ENCODE data around the gene IFT43.

IFT43 gene

GRCh38 chr14:76083796-76084765, 98.5 kb downstream of the IFT43 start:
- ATAC-seq = no peak

- no peak for ATAC-seq
These were observed 99.8 kb downstream of the IFT43 start for GRCh38 chr14:76085358-76085757.

GRCh38 chr14:76086636-76087035, 101.1 kb downstream of the IFT43 start:
- ATAC-seq = no peak

DNA sequence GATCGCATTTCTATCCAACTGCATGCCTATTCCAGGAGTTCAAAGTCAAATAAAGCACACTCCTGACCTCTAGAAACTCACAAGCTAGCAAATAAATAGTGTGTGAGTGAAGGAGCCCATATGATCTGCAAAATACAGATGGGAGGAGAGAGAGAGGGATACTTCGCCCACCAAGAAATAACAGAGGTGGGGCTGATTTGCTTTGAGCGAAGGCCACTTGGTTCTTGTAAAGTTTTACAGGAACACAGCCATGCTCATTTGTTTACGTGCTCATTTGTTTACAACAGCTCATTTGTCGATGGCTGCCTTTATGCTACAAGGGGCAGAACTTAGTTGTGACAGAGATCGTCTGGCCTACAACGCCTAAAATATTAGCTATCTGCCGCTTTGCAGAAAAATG, 102.8 kb downstream of the IFT43 start:
- no peak for ATAC-seq

DNA sequence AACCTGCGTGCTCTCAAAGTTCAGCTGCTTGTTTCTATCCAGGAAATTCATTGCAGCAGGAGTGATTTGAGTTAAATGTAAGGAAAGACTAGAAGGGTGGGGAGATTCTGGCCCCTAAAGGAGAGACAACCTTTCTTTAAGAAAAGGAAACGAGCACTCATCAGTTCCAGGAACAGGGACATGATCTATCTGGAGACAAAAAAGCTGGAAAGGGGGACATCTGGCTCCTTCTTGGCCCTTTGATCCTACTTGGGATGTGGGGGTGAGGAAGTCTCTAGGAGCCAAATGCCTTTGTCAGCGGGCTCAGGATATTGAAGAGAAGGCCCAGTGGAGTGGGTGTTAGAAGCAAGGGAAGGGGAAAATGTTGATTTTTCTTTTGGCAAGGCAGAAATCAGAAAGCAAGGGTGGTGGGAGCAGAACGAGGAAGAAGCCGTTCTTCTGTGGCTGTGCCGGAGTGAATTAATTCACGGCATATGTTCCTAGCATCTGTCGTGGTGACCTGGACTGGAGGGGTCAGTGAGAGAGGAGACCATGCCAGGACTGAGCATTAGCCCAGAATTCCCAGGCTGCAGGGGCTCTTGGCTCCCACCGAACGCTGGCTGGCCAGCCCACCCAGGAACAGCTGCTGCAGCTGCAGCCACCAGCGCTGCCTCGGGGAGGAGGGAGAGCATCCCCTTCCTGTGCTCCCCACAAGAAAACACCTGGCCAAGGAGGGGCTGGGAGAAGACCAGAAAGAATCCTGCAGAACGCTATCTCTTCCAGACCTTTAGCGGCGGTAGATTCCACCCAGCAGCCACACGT, 103.4 kb downstream of the IFT43 start:
- no peak for ATAC-seq

DNA sequence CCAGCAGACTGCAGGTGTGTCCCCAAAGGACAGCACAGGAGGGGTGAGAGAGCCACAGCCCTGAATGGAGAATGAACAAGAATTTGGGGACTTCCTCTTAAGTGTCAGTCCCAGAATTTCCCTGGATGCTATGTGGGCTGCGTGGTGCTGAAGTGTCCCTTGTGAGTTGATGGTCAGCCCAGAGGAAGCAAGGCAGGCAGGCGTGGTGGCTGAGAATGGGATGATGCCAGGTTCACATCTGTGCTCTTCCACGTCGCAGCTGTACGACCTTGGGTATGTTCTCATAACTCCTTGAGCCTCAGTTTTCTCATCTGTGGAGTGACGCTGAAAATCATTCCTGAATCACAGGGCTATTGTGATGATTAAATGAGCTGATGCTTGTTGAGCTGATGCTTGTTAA, 104.0 kb downstream of the IFT43 start:
- ATAC-seq = no peak

DNA sequence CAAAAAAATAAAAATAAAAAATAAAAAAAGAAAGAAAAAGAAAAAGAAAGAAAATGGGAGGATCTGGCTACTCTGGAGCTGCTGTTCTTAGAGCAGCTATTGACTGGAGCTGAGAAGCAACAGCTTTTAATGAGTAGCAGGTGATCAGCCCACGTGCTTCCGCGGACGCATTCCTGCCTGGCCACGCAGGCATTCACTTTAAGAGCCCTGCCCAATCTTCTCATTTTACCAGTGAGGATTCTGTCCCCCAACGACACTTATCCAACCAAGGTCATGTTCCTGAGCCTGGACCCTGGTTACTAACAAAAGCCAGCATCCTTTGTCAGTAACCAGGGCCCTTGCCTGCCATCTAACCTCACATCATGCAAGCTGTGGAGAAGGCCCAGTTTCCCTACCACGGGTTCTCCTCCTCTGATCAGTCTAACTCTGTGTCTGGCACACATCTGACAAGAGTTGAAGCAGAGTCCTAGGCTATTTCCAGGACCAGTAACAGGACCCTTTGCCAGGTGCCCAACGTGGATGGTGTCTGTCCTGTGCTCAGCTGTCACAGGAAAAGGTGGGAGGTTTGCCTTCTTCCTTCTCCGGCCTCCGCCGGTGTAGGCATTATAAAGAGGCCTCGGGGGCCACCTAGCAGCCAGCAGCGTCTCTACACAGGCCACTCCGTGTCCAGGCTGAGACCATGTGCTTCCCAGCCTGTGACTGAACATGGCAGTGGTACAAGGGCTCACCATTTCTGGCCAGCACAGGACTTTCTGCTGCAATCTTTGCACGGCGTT, 105.2 kb downstream of the IFT43 start:
- ATAC-seq = no peak

DNA sequence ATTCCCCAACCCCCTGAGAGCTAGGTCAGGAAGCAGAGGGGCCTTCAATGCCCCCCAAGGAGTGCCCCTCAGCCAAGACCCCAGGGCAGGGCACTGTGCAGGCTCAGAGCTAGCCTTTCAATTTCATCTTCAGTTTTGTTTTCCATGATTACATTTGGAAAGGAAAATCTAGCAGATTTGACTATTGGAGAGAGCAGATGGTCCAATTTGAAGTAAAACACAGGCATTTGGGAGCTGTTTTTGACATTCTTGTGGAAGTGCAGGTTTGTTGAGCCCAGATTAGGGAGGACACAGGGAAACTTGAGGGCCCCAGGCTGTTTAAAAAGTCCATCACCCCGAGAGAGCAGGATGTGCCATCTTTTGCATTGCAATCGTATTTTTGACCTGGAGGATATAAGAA, 107.5 kb downstream of the IFT43 start:
- ATAC-seq = no peak

- no peak for ATAC-seq
These were observed 110.7 kb downstream of the IFT43 start for GRCh38 chr14:76096257-76096656.

DNA sequence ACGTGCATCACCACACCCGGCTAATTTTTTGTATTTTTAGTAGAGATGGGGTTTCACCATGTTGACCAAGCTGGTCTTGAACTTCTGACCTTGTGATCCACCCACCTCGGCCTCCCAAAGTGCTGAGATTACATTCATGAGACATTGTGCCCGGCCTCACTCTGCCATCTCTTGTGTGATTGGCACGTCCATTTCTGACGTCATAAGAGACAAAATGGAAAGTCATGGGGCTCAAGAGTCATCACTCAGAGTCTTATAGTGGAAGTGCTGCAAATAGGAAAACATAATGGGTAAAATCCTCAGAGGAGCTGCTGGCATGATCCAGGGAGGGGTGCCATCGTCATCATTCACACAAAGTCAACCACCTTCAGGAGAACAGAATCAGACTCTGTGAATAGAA, 112.0 kb downstream of the IFT43 start:
- no peak for ATAC-seq

DNA sequence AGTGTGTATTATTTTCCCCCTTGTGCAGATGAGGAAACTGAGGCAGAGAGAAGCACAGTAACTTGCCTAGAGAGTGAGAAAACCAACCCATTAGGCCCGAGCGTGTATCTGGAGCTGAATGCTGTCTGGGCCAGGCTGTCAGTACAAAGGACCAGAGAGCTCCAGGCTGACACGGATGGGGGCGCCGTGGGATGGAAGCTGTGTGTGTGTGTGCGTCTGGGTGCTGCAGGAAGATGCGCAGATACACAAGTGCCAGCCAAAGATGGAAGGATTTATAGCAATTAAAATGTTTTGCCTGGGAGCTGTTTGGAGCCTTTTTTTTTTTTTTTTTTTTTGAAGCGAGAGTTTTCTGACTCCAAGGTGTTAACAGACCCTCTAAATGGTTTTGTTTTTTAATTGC, 112.5 kb downstream of the IFT43 start:
- ATAC-seq = no peak

DNA sequence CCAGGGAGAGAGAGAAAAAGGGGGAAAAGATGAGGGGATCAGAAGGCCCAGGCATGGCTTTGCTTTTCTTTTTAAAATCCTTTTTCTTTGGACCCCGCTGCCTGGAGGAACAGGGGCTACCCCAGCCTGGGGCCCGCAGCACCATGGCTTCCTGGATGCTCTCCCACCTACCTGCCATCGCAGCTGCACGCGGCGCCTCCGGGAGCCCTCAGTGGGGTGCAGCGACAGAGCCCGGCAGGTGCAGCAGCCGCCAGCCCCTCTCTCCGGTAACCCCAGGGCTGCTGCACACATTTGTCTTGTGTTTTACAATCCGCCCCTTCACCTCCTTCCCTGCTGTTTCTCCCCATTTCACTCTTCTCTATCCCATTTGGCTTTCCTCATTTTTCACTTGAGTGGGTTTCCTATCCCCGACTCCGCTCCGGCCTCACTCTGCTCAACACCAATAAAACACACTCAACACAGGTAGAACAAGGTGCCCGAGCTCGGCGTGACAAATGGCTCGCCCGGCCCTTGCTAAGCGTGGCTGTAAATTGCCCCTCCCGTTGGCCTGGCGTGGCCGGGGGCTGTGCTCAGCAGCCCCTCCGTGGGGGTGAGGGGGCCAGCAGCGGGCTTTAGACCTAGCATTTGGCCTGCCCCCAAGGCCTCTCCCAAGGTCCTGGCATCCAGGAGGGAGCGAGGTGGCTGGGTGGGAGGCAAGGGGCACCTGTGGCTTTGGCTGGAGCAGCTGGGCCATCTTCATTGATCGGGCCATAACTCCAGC, 113.5 kb downstream of the IFT43 start:
- ATAC-seq = no peak

- ATAC-seq = no peak
These were observed 114.7 kb downstream of the IFT43 start for GRCh38 chr14:76100236-76100635.

DNA sequence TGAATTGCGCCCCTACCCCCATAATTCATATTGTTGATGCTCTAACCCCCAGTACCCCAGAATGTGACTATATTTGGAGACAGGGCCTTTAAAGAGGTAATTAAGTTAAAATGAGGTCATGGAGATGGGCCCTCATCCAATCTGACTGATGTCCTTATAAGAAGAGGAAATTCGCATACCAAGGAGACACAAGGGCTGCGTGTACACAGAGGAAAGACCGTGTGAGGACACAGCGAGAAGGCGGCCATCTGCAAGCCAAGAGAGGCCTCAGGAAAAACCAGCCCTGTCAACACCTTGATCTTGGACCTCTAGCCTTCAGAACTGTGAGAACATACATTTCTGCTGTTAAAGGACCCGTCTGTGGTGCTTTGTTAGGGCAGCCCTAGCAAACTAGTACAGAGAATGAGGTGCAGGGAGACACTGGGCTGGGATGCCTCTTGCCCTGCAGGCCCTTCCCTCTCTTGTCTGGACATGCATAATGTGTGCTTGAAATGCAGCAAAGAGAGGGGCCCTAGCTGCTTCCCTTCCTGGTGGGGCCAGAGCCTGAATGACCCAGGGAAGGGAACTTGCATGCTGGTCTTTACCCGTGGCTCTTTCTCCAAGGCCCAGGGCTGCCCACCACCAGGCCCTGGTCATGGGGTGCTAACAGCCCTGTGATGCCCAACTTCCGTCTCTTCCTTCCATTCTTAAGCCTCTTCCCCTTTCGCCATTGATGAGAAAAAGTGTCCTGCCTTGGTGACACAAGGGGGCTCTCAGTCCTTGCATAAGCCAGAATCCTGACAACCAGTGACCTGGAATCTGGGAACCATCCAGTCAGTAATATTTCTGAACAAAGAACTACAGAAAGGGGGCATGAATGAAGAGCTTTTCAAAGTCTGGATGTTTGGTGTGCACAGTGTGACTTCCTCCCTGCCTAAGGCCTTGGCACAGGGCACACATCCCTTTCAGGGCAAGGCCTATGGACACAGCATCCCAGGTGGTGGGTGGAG, 116.1 kb downstream of the IFT43 start:
- no peak for ATAC-seq

DNA sequence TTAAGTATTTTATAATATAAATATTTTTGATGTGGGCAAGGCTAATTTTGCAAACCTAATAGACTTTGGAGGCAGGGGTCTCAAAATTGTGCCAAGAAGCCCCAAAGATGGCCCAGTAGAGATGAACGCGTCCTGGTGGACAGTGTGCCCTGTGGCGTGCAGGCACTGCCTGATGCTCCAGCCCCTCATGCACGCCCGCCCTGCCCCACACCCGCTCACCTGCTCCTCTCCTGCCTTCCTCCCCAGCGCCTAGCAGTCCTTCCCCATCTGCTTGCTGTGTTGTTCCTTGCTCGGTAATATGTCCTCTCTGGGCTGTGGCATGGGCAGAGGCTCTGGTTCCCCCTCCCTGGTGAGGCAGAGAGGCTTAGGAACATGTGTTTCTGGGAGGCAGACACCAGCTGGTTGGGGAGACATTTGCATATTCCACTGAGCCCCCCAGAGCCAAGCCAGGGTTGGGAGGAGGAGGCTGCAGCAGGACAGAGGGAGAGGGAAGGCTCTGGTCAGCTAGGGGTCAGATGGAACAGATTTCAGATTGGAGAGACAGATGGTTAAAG, 119.3 kb downstream of the IFT43 start:
- no peak for ATAC-seq

DNA sequence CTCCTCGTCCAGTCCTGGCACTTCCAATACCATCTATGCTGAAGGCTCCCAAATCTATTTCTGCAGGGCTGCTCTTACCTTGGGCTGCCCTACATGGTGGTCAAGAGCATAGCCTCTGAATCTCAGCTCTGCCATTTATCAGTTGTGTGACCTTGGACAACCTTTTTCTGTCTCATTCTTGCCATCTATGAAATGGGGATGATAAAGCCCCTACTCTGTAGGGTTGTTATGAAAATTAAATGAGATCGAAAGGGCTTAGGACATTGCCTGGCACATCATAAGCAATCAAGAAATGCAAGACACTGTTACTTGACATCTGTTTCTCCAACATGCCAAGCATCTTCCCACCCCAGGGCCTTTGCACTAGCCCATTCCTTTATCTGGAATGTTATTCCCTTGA, 120.6 kb downstream of the IFT43 start:
- ATAC-seq = no peak

DNA sequence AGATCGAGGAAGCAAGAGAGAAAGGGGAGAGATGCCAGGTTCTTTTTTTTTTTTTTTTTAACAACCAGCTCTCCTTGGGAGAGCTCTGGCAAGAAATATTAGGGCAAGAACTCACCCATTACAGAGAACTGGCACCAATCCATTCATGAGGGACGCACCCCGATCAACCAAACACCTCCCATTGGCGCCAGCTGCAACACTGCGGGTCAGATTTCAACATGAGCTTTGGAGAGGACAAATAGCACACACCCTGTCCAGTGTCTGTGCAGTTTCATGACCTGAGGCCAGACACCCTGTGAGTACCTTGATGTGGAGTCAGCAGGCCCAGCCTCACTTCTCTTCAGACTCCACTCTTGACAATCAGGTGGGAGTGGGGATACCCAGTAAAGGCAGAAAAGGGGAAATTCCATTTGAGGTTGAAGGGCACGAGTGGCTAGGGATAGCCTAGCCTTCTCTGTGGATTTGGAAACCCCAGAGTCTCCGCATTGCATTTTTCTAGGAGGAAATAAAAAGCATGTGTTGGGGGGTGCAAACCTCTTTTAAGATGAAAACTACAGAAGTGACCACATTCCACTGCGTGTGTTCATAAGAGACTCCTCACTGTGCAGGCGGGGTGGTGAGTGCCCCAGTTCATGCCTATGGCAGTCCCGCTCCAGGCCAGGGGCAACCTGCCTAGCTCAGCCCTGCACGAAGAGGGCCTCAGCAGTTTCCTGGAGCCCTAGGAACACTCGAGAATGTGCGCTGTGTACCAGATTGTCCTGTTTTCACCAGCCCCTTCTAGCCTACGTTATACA, 123.7 kb downstream of the IFT43 start:
- no peak for ATAC-seq

GRCh38 chr14:76112889-76113624, 127.5 kb downstream of the IFT43 start:
- ATAC-seq = no peak

DNA sequence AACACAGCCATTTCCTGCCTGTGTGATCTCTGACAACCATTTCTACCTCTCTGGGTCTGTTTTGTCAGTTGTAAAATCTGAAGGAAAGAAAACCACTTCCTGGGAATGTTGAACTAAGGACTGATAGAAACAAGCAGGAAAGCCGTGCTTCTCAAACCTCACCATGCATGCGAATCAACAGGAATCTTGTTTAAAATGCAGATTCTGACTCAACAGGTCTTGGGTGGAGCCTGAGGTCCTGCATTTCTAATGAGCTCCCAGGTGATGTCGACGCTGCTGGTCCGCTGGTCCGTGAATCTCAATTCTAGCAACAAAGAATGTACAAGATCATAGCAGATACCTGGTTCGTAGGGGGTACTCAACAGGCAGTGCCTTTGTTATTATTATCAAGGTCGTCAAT, 128.1 kb downstream of the IFT43 start:
- no peak for ATAC-seq
